HFF-Myc (cell line): Measurements from ENCODE around the gene IL20.
A peak's percentile ranks its signal among the peaks of the same experiment; 100 is the strongest.

Source experiments
- DNase-seq: peaks from one replicate; pipeline ENCODE4 v3.0.0-alpha.2; 2011; ENCODE audit warnings: low read depth; ENCODE audit errors: extremely low read depth
- H3K4me3 ChIP-seq: replicated peaks from 2 replicates; pipeline ENCODE4 v1.5.1; 2011; ENCODE audit warnings: low read depth, mild to moderate bottlenecking, control low read depth, low read length
- TF ChIP-seq, protein P1 (sequence below): IDR thresholded peaks from 2 replicates; pipeline ENCODE4 v1.5.1; 2012; ENCODE audit warnings: mild to moderate bottlenecking, low read depth, low read length, control low read depth; ENCODE audit errors: missing control alignments

IL20 gene

DNA sequence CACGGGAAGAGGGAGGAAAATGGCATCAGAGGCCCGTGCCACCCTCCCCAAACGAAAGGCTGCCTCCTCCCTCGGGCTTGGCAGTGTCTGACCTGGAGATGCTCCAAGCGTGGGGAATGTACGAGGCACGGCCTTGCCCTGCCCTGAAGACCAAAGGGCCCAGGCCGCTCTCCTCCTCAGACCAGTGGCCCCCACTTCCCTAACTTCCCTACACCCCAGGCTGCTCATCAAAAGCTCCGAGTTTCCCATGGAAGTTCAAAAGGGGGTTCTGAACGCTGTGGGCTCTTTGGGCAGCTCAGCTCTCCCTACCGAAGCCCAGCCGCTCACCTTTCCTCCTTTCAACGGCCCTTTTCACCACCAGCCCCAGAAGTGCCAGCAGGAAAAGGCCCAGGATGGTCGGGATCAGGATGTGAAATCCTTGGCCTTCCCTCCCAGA, 44.5 kb downstream of the IL20 start:
- H3K4me3 ChIP-seq, result peak overlapping the region; percentile 49
- DNase-seq, result no peak
- TF ChIP-seq, protein P1, sequence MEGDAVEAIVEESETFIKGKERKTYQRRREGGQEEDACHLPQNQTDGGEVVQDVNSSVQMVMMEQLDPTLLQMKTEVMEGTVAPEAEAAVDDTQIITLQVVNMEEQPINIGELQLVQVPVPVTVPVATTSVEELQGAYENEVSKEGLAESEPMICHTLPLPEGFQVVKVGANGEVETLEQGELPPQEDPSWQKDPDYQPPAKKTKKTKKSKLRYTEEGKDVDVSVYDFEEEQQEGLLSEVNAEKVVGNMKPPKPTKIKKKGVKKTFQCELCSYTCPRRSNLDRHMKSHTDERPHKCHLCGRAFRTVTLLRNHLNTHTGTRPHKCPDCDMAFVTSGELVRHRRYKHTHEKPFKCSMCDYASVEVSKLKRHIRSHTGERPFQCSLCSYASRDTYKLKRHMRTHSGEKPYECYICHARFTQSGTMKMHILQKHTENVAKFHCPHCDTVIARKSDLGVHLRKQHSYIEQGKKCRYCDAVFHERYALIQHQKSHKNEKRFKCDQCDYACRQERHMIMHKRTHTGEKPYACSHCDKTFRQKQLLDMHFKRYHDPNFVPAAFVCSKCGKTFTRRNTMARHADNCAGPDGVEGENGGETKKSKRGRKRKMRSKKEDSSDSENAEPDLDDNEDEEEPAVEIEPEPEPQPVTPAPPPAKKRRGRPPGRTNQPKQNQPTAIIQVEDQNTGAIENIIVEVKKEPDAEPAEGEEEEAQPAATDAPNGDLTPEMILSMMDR, result no peak

DNA sequence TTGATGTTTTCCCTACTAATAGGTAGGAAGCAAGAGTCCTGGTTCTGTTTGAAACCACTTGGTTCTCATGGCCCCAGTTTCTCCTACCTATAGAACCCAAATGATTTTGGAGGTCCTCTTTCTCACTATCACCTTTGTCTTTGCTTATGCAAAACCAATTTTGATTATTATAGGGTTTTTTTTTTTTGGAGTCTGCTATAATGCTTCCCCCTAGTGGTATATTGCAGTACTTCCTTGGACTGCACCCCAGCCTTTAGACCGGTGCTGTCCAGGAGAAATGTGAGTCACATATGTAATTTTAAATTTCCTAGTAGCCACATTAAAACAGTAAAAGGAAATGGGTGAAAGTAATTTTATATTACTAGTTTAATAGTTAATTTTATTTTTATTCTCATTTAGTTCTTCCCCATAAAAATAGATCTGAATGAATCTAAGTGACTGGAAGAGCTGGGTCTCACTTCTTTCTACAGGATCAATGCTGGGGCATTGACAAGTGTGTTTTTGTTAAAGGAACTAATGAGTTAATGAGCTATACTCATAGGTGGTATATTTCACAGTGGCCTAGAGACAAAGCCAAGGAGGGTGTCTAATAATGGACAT, 45.7 kb downstream of the IL20 start:
- TF ChIP-seq, protein P1, result peak; percentile 80
- DNase-seq, result no peak
- no peak overlapping the region for H3K4me3 ChIP-seq

DNA sequence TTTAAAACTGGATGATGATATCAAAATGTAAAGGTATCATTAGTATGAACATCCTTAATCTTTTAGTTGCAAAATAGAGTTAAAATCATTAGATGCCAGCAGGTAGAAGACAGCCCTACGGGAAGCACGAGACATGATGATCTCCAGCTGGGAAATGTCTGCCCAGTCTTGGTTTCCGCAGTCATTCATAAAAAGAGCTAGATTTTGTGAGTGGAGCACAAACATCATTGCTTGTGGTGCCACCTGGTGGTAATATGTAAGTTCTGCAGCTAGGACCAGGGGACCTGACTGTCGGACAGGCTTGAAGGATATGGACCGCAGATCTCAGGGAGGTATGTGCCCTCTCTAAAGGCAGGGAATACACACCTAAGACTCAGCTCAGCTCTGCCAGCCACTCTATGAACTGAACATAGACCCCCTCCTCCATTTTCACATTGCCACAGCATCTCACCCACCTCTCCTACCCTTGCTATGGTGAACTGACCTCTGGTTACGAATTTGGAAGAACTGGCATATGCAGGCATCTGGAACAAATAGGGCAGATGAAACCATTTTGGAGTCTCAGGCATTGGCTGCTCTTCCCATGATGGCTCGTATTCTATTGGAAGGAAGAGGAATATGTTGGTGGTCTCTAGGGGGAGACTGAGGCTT, 47.1 kb downstream of the IL20 start:
- DNase-seq, result peak; percentile 75
- no peak overlapping the region for H3K4me3 ChIP-seq
- TF ChIP-seq, protein P1, result peak; percentile 79

DNA sequence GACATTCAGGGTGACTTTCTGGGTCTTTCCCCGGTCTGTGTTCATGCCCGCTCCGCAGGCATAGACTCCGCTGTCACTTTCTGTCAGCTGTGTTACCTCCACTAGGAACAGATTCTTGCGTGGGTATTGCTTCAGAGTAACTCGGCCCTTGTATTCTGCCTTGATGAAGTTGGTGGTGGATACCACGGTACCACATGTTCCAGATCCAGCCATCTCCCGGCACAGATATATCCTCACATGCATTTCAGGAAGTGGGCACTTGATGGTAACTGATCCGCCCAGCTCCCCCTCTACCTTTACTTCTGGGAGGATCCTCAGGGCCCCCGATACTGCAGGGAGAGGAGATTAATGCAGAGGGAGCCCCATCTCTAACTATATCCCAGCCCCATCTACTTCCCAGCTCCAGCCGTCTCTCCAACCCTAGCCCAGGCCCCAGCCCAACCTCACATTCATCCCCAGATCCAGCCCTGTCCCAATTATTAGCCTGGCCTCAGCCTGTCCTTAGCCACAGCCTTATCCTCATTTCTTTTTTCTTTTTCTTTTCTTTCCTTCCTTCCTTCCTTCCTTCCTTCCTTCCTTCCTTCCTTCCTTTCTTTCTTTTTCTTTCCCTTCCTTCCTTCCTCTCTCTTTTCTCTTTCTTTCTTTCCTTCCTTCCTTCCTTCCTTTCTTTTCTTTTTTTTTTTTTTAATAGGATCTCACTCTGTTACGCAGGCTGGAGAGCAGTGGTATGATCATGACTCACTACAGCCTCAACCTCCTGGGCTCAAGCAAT, 48.5 kb downstream of the IL20 start:
- no peak overlapping the region for H3K4me3 ChIP-seq
- no peak for DNase-seq
- TF ChIP-seq, protein P1, result no peak

DNA sequence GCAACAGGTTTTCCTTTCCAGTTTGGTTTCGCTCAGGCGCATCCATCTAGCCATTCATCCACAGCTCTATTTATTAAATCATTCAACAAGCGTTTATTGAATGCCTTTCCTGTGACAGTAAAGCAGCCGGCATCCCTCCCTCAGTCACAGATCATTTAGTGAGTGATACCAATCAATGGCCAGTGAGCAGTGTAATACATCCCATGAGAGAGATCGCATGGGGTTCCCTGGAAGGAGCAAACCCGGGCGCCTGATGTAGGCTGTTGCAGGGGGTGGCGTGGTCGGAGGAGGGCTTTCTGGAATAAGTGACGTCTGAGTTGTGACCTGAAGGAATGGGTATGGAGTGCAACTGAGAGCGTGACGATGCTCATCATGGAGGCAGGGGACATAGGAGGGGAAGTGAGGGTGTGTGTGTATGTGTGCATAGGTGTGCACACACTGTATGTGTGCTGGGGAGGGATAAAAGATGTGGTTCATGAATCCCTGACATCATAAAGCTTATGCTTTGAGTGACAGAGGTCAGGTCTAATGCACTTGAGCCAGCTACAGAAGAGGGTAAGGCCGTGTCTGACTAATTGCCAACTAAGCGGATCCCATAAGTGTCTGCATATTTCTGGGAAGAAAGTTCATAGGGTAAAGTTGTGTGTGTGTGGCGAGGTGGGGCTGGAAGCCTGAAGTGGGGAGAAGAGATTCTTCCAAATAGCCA, 49.8 kb downstream of the IL20 start:
- no peak for DNase-seq
- TF ChIP-seq, protein P1, result no peak
- H3K4me3 ChIP-seq, result no peak overlapping the region

DNA sequence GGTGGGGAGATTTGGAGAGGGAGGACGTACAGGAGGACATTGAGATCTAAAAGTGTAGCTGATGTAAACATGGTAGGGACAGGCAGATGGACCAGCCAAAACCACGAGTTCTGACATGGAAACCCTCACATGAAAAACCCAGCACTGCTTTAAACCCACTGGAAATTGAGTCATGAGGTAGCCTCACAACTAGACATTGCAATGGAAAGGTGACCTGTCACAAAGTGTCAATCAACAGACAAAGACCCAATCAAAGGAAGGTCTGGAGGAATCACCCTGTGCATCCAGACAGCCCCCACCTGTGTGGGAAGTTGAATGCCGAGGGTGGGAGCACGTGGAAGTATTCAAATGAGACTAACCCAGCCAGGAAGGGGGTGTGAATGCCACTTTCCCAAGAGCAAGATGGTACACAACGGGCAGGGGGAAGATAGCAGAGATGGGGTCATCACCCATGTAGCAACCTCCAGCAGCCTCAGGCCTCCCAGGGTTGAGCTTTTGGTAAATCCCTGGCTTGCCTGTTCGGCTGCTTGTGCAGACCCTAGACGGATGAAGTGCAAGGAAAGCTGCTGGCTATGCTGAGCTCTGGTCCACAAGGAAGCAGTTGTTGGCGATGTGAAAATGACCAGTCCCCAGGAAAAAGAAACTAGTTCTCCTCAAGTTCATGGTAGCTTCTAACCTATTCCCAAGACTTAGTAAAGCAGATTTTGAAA, 50.7 kb downstream of the IL20 start:
- no peak overlapping the region for H3K4me3 ChIP-seq
- no peak for DNase-seq
- TF ChIP-seq, protein P1, result no peak
